ENCODE measurements around the gene TSN.
"Not testable (repeated sequence)": the region's sequence is repeated elsewhere in the genome, so short reads cannot be mapped to it uniquely, and the experiment has no call there.

Gene TSN

GRCh38 chr2:121805766-121806143, 50.3 kb downstream of the TSN start:
- no peak for DNase-seq (ENCODE audit: low read depth)
- H3K4me3 ChIP-seq (ENCODE audit: low read depth, low read length), result no peak overlapping the region
- TF ChIP-seq CTCF (IDR thresholded peaks at IDR 0.05; ENCODE audit: insufficient read depth, low read depth, low read length, missing control alignments), result no peak

GRCh38 chr2:121807771-121808170, 52.3 kb downstream of the TSN start:
- DNase-seq (ENCODE audit: low read depth); H3K4me3 ChIP-seq (ENCODE audit: low read depth, low read length): not testable (repeated sequence)

GRCh38 chr2:121809607-121810006, 54.2 kb downstream of the TSN start:
- no peak for TF ChIP-seq CTCF (IDR thresholded peaks at IDR 0.05; ENCODE audit: insufficient read depth, low read depth, low read length, missing control alignments)
- DNase-seq (ENCODE audit: low read depth), result no peak
- no peak overlapping the region for H3K4me3 ChIP-seq (ENCODE audit: low read depth, low read length)

- peak; percentile 54 for DNase-seq (ENCODE audit: low read depth)
- TF ChIP-seq CTCF (IDR thresholded peaks at IDR 0.05; ENCODE audit: insufficient read depth, low read depth, low read length, missing control alignments), result peak; percentile 59
- no peak overlapping the region for H3K4me3 ChIP-seq (ENCODE audit: low read depth, low read length)
These were observed 55.8 kb downstream of the TSN start for GRCh38 chr2:121810959-121811853.

- DNase-seq (ENCODE audit: low read depth); H3K4me3 ChIP-seq (ENCODE audit: low read depth, low read length): not testable (repeated sequence)
These were observed 57.6 kb downstream of the TSN start for GRCh38 chr2:121813083-121813482.

- no peak for DNase-seq (ENCODE audit: low read depth)
- TF ChIP-seq CTCF (IDR thresholded peaks at IDR 0.05; ENCODE audit: insufficient read depth, low read depth, low read length, missing control alignments), result no peak
- H3K4me3 ChIP-seq (ENCODE audit: low read depth, low read length), result no peak overlapping the region
These were observed 59.8 kb downstream of the TSN start for GRCh38 chr2:121815216-121815615.

- no peak for TF ChIP-seq CTCF (IDR thresholded peaks at IDR 0.05; ENCODE audit: insufficient read depth, low read depth, low read length, missing control alignments)
- no peak overlapping the region for H3K4me3 ChIP-seq (ENCODE audit: low read depth, low read length)
- DNase-seq (ENCODE audit: low read depth), result no peak
These were observed 61.3 kb downstream of the TSN start for GRCh38 chr2:121816797-121817196.

GRCh38 chr2:121817304-121817703, 61.9 kb downstream of the TSN start:
- H3K4me3 ChIP-seq (ENCODE audit: low read depth, low read length); DNase-seq (ENCODE audit: low read depth): not testable (repeated sequence)
